Ishikawa (cell line): ENCODE results near the gene MSLN.

Experiments
- CEBPB ChIP-seq: IDR thresholded peaks from 2 replicates; pipeline ENCODE4 v1.6.1; 2012
- CREB1 ChIP-seq: IDR thresholded peaks from 2 replicates; pipeline ENCODE4 v1.6.1; 2012; ENCODE audit warnings: low read depth
- EGR1 ChIP-seq: IDR thresholded peaks from 2 replicates; pipeline ENCODE4 v1.6.1; 2012
- EP300 ChIP-seq: IDR thresholded peaks from 2 replicates; pipeline ENCODE4 v1.6.1; 2012; ENCODE audit warnings: borderline replicate concordance
- FOXM1 ChIP-seq: IDR thresholded peaks from 2 replicates; pipeline ENCODE4 v1.6.1; 2012; ENCODE audit warnings: low read depth, borderline replicate concordance
- MAX ChIP-seq: IDR thresholded peaks from 2 replicates; pipeline ENCODE4 v1.6.1; 2012
- NFIC ChIP-seq: IDR thresholded peaks from 2 replicates; pipeline ENCODE4 v1.6.1; 2012
- RAD21 ChIP-seq: IDR thresholded peaks from 2 replicates; pipeline ENCODE4 v1.6.1; 2012; ENCODE audit warnings: low read depth
- REST ChIP-seq: IDR thresholded peaks from 2 replicates; pipeline ENCODE4 v1.6.1; 2012; ENCODE audit warnings: low read depth, mild to moderate bottlenecking
- TAF1 ChIP-seq: IDR thresholded peaks from 2 replicates; pipeline ENCODE4 v1.6.1; 2012; ENCODE audit warnings: low read depth, mild to moderate bottlenecking
- TCF12 ChIP-seq: IDR thresholded peaks from 2 replicates; pipeline ENCODE4 v1.6.1; 2012; ENCODE audit warnings: low read depth
- TEAD4 ChIP-seq: IDR thresholded peaks from 2 replicates; pipeline ENCODE4 v1.6.1; 2012
- USF1 ChIP-seq: IDR thresholded peaks from 2 replicates; pipeline ENCODE4 v1.6.1; 2012
- YY1 ChIP-seq: IDR thresholded peaks from 2 replicates; pipeline ENCODE4 v1.6.1; 2012; ENCODE audit warnings: low read depth
- ZBTB7A ChIP-seq: IDR thresholded peaks from 2 replicates; pipeline ENCODE4 v1.6.1; 2012; ENCODE audit warnings: low read depth

Gene MSLN

GRCh38 chr16:760065-760464 lies 469 bp upstream of the MSLN start:
- no peak for TF ChIP-seq REST
- no peak for TF ChIP-seq TCF12
- TF ChIP-seq CEBPB, result no peak
- 0 out of 2 replicates have a peak, but pooled peaks have one; percentile 34 for TF ChIP-seq ZBTB7A

- TF ChIP-seq TEAD4, result no peak
- TF ChIP-seq EP300, result no peak
- no peak for TF ChIP-seq TAF1
- TF ChIP-seq MAX, result no peak
- TF ChIP-seq TCF12, result no peak
- TF ChIP-seq FOXM1, result no peak
- TF ChIP-seq EGR1, result no peak
- TF ChIP-seq NFIC, result no peak
- TF ChIP-seq RAD21, result no peak
- no peak for TF ChIP-seq YY1
- TF ChIP-seq CREB1, result no peak
- no peak for TF ChIP-seq CEBPB
- TF ChIP-seq REST, result no peak
- no peak for TF ChIP-seq USF1
- no peak for TF ChIP-seq ZBTB7A
Measured at GRCh38 chr16:761625-762513, 1.3 kb downstream of the MSLN start.

- TF ChIP-seq YY1 (no peak), FOXM1 (no peak), ZBTB7A (0 out of 2 replicates have a peak, but pooled peaks have one; percentile 48), EGR1 (no peak)
Measured at GRCh38 chr16:762595-763268, 2.2 kb downstream of the MSLN start.

GRCh38 chr16:763369-764183 lies 3.0 kb downstream of the MSLN start:
- TF ChIP-seq CREB1 (no peak), EP300 (no peak), REST (no peak)
